HFFc6 (cell line): ENCODE results near the gene ARHGAP26. TPM values are rescaled to one million over a fixed set of nuclear protein-coding genes. Genes with fewer than 3 reads are reported as not detected.

Source experiments
- DNase-seq: peaks from one replicate; pipeline ENCODE4 v3.0.0-alpha.2; 2018
- H3K27ac Mint-ChIP-seq: 2 replicates; pipeline ENCODE4 v1.8.0; 2020; ENCODE audit warnings: mild to moderate bottlenecking, mixed read lengths
- H3K27me3 Mint-ChIP-seq: 2 replicates; pipeline ENCODE4 v1.8.0; 2021; ENCODE audit warnings: mild to moderate bottlenecking, moderate library complexity, mixed read lengths; ENCODE audit not compliant: insufficient read depth
- H3K36me3 Mint-ChIP-seq: 2 replicates; pipeline ENCODE4 v1.8.0; 2021; ENCODE audit warnings: low read depth, mixed read lengths
- H3K4me1 Mint-ChIP-seq: 2 replicates; pipeline ENCODE4 v1.8.0; 2020; ENCODE audit warnings: low read depth, mixed read lengths
- H3K4me3 Mint-ChIP-seq: 2 replicates; pipeline ENCODE4 v1.8.0; 2020; ENCODE audit warnings: mild to moderate bottlenecking, moderate library complexity, mixed read lengths
- H3K9me3 Mint-ChIP-seq: 2 replicates; pipeline ENCODE4 v1.8.0; 2020; ENCODE audit warnings: mild to moderate bottlenecking, mixed read lengths
- CTCF ChIP-seq: fragments of 200-600 bp; sonication (generic); IDR thresholded peaks from 2 replicates; pipeline ENCODE4 v1.5.0; 2021; ENCODE audit warnings: antibody characterized with exemption, mild to moderate bottlenecking
- total RNA-seq, 6 experiments: library from RNA; stranded (reverse); fragmentation: NEBNext Ultra II Directional; extraction: Animal tissue kit (Norgen Biotek cat#: 25700); gene quantifications; 2 replicates in 1 of 6; 3 replicates in 5 of 6; pipeline ENCODE4 v1.2.3, GENCODE V29; 2021

Gene ARHGAP26
- total RNA-seq, 6 experiments from 2014 or later: 2.3 to 3.6 (median 3.1) TPM

GRCh38 chr5:143220748-143221251, 450.6 kb downstream of the ARHGAP26 start:
- Mint-ChIP-seq H3K4me1 (peaks cover 49% of the 10 kb centered on the region), H3K36me3 (no peaks in the 10 kb centered on the region), H3K27me3 (no peaks in the 10 kb centered on the region; the same call in 1 of the 2 replicates), H3K9me3 (no peaks in the 10 kb centered on the region), H3K4me3 (no peak overlapping the region), H3K27ac (no peak overlapping the region)
- no peak for DNase-seq
- no peak for TF ChIP-seq CTCF

GRCh38 chr5:143222287-143223231, 452.4 kb downstream of the ARHGAP26 start:
- H3K4me1 Mint-ChIP-seq: peaks cover 40% of the 10 kb centered on the region
- peak overlapping the region; percentile 57 for H3K27ac Mint-ChIP-seq
- H3K9me3 Mint-ChIP-seq: no peaks in the 10 kb centered on the region
- peak overlapping the region; percentile 0; the same call in 1 of the 2 replicates for H3K4me3 Mint-ChIP-seq
- H3K27me3 Mint-ChIP-seq: no peaks in the 10 kb centered on the region; the same call in 1 of the 2 replicates
- TF ChIP-seq CTCF: no peak
- DNase-seq: peak; percentile 74
- H3K36me3 Mint-ChIP-seq: no peaks in the 10 kb centered on the region

- no peaks in the 10 kb centered on the region for H3K27me3 Mint-ChIP-seq
- no peak for DNase-seq
- H3K4me1 Mint-ChIP-seq: peaks cover 29% of the 10 kb centered on the region
- H3K9me3 Mint-ChIP-seq: no peaks in the 10 kb centered on the region
- no peak for TF ChIP-seq CTCF
- no peak overlapping the region for H3K27ac Mint-ChIP-seq
- H3K36me3 Mint-ChIP-seq: no peaks in the 10 kb centered on the region
- no peak overlapping the region for H3K4me3 Mint-ChIP-seq
Observed at GRCh38 chr5:143224672-143225071, 454.5 kb downstream of the ARHGAP26 start.

GRCh38 chr5:143225511-143225910, 455.3 kb downstream of the ARHGAP26 start:
- TF ChIP-seq CTCF: no peak

GRCh38 chr5:143226361-143226760, 456.2 kb downstream of the ARHGAP26 start:
- Mint-ChIP-seq H3K27ac (no peak overlapping the region), H3K27me3 (no peaks in the 10 kb centered on the region), H3K4me3 (no peak overlapping the region), H3K4me1 (peaks cover 35% of the 10 kb centered on the region), H3K9me3 (no peaks in the 10 kb centered on the region), H3K36me3 (no peaks in the 10 kb centered on the region)
- DNase-seq: no peak
- no peak for TF ChIP-seq CTCF

More at GRCh38 chr5:143225511-143225910, 455.3 kb downstream of the ARHGAP26 start:
- Mint-ChIP-seq H3K9me3 (no peaks in the 10 kb centered on the region), H3K36me3 (no peaks in the 10 kb centered on the region), H3K27me3 (no peaks in the 10 kb centered on the region), H3K4me3 (no peak overlapping the region), H3K27ac (no peak overlapping the region), H3K4me1 (peaks cover 30% of the 10 kb centered on the region)
- DNase-seq: no peak
